GM19395 (cell line): ENCODE measurements around the gene SCTR.
A peak's percentile ranks its signal among the peaks of the same experiment; 100 is the strongest.

Source experiments
- ATAC-seq: cut with Tn5 transposase; IDR thresholded peaks from one replicate; pipeline ENCODE4 v1.9.1; 2021; ENCODE audit warnings: mild to moderate bottlenecking, moderate library complexity; ENCODE audit not compliant: unreplicated experiment

The SCTR gene

GRCh38 chr2:119525614-119526013, 1.3 kb upstream of the SCTR start:
- ATAC-seq: no peak

DNA sequence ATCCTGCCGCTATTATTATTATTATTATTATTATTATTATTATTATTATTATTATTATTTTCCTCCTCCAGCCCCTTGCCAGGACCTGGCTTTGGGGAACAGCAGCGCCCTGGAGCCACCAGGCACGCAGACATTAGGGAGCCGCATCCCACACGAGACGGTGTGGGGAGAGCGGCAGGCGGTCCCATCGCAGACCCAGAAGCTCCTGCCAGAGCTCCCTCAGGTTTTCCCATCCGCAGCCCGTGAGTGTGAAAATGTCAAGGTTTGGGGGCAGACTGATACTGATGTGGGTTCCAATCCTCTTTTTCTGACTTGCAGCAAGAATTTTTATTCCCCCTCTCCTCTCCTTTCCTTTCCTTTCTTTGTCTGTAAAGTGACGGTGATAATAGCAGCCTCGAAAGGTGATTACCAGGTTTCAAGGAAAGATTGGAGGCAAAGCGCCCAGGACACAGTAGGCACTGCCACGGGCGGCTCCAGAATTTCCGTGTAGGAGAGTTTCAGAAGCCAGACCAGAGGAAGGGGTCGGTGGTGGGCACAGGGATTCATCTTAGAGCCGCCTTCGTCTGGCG, 816 bp downstream of the SCTR start:
- ATAC-seq: no peak

GRCh38 chr2:119522671-119523070, 1.6 kb downstream of the SCTR start:
- ATAC-seq: no peak

- no peak for ATAC-seq
These were observed 2.7 kb downstream of the SCTR start for GRCh38 chr2:119521433-119522050.

DNA sequence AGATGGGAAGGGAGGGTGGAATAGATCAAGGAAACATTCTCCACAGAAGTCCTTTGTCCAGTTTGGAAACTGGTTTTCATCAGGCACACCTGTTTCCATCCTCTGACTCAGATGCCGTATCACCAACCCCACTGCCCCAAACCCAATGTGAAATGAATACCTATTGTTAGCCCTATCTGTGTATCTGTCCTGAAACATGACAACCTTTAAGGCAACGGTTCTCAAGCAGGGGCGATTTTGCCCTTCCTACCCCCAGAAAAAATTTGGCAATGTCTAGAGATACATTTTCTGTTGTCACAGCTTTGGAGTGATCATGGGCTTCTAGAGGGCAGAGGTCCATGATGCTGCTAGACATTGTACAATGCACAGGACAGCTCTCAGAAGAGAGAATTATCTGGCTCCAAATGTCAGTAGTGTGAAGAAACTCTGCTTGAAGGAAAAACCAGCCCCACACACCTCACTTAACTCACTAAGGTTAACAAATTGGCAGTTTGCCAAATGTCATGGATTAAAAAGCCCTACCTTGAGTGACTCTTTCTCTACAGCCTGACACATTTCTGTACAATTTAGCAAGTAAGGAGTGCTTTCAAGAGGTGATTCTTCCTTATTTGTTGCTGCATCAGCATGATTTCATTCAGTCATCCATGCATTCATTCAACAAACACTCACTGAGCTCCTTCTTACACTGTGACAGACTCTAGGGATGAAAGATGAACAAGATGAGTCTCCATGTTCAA, 3.4 kb downstream of the SCTR start:
- ATAC-seq: no peak

DNA sequence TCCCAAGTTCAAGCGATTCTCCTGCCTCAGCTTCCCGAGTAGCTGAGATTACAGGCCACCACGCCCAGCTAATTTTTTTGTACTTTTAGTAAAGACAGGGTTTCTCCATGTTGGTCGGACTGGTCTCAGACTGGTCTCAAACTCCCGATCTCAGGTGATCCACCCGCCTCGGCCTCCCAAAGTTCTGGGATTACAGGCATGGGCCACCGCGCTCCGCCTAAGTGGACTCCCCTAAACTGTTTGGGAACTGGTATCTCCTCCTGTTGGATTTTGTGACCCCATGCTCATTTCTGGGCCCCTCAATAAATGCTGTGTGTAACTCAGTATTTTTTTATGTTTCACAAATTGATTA, 5.2 kb downstream of the SCTR start:
- no peak for ATAC-seq

DNA sequence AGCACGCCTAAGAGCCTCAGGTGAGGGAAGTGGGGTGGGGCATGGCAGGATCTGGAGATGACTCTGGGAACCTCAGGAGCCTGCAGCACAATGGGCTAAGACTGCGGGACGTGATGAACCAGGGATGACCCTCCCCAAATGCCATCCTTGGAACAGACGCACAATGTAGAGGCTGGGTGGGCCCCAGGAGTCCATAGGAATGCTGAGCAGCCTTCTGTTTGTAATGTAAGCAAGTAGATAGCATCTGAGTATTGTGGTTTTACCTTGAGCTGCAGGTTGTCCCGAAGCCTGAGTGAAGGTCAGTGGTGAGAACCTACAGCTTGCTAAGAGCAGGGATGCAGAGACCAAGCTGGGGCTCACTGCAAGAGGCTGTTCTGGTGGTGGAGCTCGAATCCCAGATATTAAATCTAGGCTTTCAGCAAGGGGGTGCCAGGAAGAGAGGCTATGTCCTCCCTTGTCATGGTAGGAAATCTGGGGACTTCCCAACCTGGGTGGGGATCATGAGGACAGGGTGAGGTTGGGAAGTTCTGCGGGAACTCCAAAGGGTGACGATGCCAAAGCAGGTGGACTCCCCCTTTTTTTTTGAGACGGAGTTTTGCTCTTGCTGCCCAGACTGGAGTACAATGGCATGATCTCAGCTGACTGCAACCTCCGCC, 5.8 kb downstream of the SCTR start:
- no peak for ATAC-seq

GRCh38 chr2:119517433-119517832, 6.8 kb downstream of the SCTR start:
- peak; percentile 95 for ATAC-seq

DNA sequence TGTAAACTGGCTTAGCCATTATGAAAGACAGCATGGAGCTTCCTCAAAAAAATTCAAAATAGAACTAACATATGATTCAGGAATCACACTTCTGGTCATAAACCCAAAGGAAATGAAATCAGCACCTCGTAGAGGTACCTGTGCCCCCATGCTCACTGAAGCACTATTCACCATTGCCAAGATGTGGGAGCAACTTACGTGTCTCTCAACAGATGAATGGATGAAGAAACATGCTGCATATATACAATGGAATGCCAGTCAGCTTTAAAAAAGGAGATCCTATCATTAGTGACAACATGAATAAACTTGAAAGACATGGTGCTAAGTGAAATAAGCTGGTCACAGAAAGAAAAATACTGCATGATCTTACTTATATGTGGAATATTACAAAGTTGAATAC, 8.2 kb downstream of the SCTR start:
- no peak for ATAC-seq

- no peak for ATAC-seq
These were observed 10.5 kb downstream of the SCTR start for GRCh38 chr2:119513832-119514231.

DNA sequence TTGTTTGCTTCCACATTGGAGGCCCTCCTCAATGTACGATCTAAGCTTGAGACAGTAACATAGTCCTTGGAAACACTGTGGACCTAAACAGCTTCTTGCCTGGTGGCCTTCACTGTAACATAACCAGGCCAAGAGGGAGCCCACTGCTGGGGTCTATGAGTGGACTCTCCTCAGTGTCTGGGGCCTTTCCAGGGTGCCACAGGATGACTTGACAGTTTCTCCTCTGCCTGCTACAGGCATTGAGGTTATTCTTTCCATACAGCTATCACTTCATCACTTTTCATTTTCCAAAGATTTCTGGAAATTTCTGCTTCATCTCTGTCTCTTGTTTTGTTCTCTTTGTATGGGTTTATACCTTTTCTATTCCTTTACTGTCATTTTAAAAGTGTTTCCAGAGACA, 11.3 kb downstream of the SCTR start:
- no peak for ATAC-seq

- no peak for ATAC-seq
These were observed 12.3 kb downstream of the SCTR start for GRCh38 chr2:119511989-119512388.

- ATAC-seq: no peak
These were observed 15.5 kb downstream of the SCTR start for GRCh38 chr2:119508756-119509155.

DNA sequence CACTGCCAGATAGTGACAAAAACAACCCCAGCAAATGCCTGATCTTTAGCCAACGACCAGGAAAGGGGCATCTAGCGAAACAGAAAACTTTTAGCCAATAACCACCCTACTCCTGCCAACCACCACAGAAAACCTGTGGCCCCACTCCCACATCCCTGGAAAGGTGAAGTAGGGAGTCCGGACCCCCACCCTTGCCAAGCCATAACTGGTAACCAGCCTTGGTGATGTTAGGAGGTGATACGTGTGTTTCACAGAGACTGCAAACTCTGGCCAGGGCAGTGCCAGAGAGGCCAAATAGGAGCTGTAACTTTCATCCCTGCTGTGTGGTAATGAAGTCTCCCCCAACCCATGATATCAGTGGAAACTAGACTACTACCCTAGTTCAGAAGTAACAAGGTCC, 27.6 kb downstream of the SCTR start:
- ATAC-seq: no peak

GRCh38 chr2:119495948-119496347, 28.3 kb downstream of the SCTR start:
- ATAC-seq: no peak

DNA sequence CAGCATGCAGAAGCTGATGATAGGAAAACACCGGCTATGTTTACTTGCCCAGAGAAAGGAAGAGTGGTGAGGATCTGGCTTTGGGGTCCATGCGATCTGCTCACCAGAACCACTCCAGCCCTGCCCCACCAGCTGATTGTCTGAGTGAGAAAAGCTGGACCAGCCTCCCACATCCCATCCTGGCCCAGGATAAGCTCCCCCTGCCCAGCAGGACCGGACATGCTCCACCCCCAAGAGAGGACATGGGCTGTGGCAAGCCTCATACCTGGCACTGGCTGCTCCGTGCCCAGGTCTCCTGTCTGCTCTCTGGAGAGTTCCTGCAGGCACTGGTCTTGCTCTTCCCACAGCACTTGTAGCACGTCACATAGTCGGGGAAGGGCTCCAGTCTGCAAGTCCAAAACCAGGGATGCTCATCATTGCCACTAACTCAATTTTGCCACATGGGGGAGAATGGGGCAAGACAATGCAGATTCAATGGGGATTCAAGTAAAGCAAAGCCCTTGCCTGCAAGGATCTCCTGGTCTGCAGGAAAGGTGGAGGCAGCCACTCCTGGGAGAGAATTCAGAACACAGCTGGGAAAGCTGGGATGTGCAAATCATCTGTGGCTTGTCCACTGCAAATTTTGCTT, 30.0 kb downstream of the SCTR start:
- ATAC-seq: no peak

GRCh38 chr2:119491776-119492525, 32.3 kb downstream of the SCTR start:
- no peak for ATAC-seq

DNA sequence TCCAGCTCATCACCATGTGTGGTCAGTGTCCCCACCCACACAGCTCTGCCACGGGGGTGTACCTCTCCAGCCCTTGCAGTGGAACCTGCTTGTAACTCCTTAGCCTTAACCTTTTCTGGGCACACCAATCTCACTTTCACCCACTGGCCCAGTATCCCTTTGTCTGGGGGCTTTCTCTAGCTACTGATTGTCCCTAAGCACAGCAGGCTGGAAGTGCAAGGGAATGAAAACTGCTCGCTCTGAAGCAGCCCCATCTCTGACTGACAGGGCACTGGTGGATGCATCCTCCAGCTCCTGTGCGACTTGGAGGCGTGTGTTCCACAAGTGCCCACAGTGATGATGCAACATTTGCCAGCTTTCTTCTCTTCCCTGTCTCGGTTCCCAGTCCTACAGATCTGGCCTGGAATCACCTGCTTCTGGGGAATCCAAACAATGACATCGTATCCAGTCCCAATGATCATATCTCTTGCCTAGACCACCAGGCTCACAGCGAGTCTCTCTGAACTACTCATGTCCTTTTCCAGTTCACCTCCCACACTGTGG, 33.6 kb downstream of the SCTR start:
- no peak for ATAC-seq

DNA sequence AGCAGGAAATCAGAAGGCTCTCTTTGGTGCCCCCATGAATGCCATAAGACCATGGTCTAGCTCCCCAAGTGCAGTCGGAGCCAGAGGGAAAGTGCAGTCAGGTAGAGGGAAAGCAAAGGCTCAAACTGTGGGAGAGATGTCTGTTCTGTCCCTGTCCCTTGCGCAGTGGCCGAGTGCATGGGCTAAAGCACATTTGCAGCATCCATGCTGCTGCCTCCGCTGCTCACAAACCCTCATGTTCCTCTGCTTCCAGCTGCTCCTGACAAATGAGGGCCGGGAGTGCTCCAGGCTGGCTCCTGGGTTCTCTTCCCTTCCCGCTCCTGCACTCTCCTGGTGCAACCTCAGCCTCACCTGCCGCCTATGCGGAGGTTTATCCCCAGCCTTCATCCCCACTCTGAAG, 34.2 kb downstream of the SCTR start:
- no peak for ATAC-seq

DNA sequence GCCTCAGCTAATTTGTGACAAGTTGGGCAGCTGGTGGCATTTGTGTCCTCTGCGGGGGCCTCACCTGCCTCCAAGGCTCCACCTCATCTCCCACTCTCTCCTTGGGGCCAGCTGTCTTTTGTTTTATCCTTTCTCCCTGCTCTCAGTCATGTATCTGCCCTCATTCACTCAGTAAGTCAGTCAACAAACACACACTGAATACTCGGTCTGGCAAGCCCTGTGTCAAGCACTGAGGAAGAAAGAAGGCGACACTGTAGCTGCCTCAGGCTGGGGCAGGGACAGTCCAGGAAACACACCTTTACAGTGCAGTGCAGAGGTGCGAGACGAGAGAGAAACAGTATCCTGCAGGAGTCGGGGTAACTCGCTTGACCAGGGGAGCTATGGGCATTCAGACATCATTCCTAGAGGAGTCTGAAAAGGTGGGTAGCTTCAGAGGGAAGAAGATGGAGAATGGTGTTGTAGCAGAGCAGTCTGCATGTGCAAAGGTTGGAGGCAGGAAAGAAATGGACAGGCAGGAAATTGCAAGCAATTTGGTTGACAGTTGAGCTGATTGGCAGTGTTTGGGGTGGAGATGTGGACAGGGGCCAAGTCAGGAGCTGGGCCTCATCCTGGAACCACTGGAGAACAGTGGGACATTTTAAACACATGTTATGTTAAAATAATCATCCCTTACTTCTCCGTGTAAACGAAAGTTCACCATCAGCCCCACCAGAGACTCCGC, 34.9 kb downstream of the SCTR start:
- ATAC-seq: no peak
